ENCODE results near the gene SMPD4. TPM values are rescaled to one million over a fixed set of nuclear protein-coding genes. Genes with fewer than 3 reads are reported as not detected.
A peak's percentile ranks its signal among the peaks of the same experiment; 100 is the strongest.
"Not testable (repeated sequence)": the region's sequence is repeated elsewhere in the genome, so short reads cannot be mapped to it uniquely, and the experiment has no call there.

The SMPD4 gene
- total and polyA plus RNA-seq, 2 donors: 15.6 to 40.8 TPM

- Histone ChIP-seq H3K4me3 (ENCODE audit: low read depth, low read length) (no peak overlapping the region), H3K27ac (ENCODE audit: low read depth) (no peak overlapping the region), H3K4me1 (ENCODE audit: insufficient read depth) (no peaks in the 10 kb centered on the region), H3K36me3 (ENCODE audit: insufficient read depth) (no peaks in the 10 kb centered on the region)
- DNase-seq (ENCODE audit: extremely low spot score): no peak
- 89% methylated on average over 23 of the region's 23 CpGs for WGBS
Measured at GRCh38 chr2:130150181-130151144, 30.9 kb downstream of the SMPD4 start.

DNA sequence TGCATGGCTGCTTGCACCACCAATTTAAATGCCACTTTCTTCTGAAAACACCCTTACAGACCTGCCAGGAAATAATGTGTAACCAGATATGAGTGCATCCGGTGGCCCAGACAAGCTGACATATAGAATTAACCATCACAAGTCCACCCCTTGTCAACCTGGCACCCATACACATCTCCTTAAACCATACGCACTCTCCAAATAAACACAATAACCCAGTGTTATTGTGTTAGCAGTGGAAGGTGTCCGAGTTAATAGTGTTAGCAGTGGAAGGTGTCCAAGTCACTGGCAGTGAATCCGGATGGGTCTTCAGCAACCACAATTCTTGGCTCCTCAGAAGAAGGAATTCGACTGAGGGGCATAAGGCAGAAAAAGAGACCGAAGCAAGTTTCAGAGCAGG is 32.9 kb downstream of the SMPD4 start:
- not testable (repeated sequence) for DNase-seq (ENCODE audit: extremely low spot score); H3K4me1 ChIP-seq (ENCODE audit: insufficient read depth); H3K4me3 ChIP-seq (ENCODE audit: low read depth, low read length); H3K36me3 ChIP-seq (ENCODE audit: insufficient read depth); H3K27ac ChIP-seq (ENCODE audit: low read depth)
- 46% methylated on average over 6 of the region's 6 CpGs for WGBS

DNA sequence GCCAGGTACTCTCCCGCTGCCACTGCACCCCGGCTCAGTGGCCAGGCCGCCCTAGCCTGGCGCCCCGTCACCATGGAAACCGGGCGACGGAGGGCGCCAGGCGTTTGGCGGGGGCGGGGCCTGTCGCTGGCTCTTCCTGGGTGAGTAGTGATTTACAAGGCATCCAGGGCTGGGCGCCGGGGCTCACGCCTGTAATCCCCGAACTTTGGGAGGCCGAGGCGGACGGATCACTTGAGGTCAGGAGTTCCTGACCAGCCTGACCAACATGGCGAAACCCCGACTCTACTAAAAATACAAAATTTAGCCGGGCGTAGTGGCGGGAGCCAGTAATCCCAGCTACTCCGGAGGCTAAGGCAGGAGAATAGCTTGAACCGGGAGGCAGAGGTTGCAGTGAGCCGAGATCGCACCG is 36.4 kb downstream of the SMPD4 start, which contains the start of gene CCDC74B:
Gene CCDC74B (minus strand): TSS at position 107 of the 409 bp plus-strand sequence. CDS start 116 bp downstream, outside the sequence.
- H3K27ac ChIP-seq (ENCODE audit: low read depth); H3K4me1 ChIP-seq (ENCODE audit: insufficient read depth); H3K36me3 ChIP-seq (ENCODE audit: insufficient read depth); DNase-seq (ENCODE audit: extremely low spot score): not testable (repeated sequence)
- WGBS: 3% methylated on average over 29 of the region's 30 CpGs
- peak within 1 kb of the TSS; percentile 14 for H3K4me3 ChIP-seq (ENCODE audit: low read depth, low read length)

DNA sequence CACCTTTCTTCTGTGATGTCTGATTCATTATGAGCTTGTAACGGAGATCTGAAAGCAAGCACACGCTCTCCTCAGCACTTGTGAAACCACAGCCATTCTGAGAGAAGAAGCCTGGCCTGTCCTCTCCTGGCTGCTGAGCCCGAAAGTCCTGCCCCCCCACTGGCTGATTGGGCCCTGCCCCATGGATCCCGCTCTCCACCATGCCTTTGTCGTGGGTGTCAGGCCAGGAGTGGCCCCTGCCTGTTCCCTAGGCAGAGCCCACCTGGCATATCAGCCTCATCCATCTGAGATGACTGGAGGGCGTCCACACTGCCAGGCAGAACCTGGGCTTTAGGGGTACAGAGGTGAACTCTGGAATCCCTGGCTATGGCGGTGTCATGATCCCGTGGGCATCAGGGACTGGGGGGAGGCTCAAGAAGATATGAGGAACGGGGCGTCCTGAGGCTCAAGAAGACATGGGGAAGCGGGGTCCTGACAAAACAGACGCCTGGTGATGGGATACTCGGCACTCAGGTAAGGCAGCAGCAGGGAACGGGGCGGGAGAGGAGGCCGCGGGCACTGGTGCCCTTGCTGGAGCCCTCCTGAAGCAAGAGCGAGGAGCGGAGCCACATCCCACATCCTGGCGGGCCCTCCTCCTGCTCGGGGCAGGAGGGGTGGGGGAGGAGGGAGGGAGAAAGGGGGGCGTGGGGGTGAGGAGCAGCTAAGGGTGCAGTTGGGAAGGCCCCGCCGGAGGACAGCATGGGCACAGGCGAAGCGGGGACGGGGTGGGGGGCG is 37.9 kb downstream of the SMPD4 start:
- H3K27ac ChIP-seq (ENCODE audit: low read depth); DNase-seq (ENCODE audit: extremely low spot score); H3K4me1 ChIP-seq (ENCODE audit: insufficient read depth); H3K36me3 ChIP-seq (ENCODE audit: insufficient read depth): not testable (repeated sequence)
- H3K4me3 ChIP-seq (ENCODE audit: low read depth, low read length): peak overlapping the region; percentile 14
- 41% methylated on average over 22 of the region's 28 CpGs for WGBS

GRCh38 chr2:130142396-130143265 is 38.8 kb downstream of the SMPD4 start:
- not testable (repeated sequence) for DNase-seq (ENCODE audit: extremely low spot score); H3K4me1 ChIP-seq (ENCODE audit: insufficient read depth); H3K4me3 ChIP-seq (ENCODE audit: low read depth, low read length); H3K36me3 ChIP-seq (ENCODE audit: insufficient read depth); H3K27ac ChIP-seq (ENCODE audit: low read depth)
- WGBS: 89% methylated on average over 13 of the region's 13 CpGs

GRCh38 chr2:130141645-130142370 is 39.6 kb downstream of the SMPD4 start:
- not testable (repeated sequence) for H3K27ac ChIP-seq (ENCODE audit: low read depth); H3K36me3 ChIP-seq (ENCODE audit: insufficient read depth); H3K4me3 ChIP-seq (ENCODE audit: low read depth, low read length); DNase-seq (ENCODE audit: extremely low spot score); H3K4me1 ChIP-seq (ENCODE audit: insufficient read depth)
- WGBS: 93% methylated on average over 20 of the region's 22 CpGs

DNA sequence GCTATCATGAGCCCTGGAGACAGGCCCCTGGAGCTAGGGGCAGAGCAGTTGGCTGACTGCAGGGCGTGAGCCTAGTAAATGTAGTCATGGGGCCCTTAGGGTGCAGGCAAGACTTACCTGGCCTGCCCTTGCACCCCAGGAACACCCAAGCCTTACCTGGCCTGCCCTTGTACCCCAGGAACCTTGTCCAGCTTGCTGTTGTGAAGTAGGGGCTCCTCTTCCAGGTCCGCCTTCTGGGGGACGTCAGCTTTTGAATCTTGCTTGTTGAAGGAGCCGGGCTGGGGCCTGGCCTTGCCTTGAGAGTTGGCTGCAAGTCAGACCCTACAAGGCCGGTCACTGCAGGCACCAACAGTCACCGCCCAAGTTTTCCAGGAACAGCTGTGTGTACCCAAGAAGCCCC is 40.4 kb downstream of the SMPD4 start:
- not testable (repeated sequence) for H3K36me3 ChIP-seq (ENCODE audit: insufficient read depth); H3K4me1 ChIP-seq (ENCODE audit: insufficient read depth); H3K27ac ChIP-seq (ENCODE audit: low read depth); H3K4me3 ChIP-seq (ENCODE audit: low read depth, low read length); DNase-seq (ENCODE audit: extremely low spot score)
- 89% methylated on average over 4 of the region's 6 CpGs for WGBS

DNA sequence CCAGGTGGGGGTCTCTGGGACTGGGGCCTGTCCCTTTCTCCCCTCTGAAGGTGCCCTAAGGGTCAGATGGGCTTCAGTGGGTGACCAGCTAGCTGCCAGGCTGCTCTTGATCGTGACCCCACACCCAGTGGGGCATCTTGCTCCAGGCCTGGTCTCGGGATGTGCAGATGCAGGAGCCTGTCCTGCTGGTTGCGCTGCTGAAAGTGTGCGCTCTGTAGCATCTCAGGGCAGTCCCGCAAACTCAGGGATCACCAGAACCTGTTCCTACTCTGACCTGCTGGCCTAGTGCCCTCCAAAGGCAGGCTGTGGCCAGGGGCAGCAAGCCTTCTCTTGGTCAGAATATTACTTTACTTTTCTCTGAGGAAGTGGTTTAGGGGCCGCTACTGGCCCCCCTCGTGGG is 40.9 kb downstream of the SMPD4 start:
- not testable (repeated sequence) for H3K27ac ChIP-seq (ENCODE audit: low read depth); H3K4me3 ChIP-seq (ENCODE audit: low read depth, low read length); DNase-seq (ENCODE audit: extremely low spot score); H3K36me3 ChIP-seq (ENCODE audit: insufficient read depth); H3K4me1 ChIP-seq (ENCODE audit: insufficient read depth)
- WGBS: 91% methylated on average over 7 of the region's 7 CpGs

DNA sequence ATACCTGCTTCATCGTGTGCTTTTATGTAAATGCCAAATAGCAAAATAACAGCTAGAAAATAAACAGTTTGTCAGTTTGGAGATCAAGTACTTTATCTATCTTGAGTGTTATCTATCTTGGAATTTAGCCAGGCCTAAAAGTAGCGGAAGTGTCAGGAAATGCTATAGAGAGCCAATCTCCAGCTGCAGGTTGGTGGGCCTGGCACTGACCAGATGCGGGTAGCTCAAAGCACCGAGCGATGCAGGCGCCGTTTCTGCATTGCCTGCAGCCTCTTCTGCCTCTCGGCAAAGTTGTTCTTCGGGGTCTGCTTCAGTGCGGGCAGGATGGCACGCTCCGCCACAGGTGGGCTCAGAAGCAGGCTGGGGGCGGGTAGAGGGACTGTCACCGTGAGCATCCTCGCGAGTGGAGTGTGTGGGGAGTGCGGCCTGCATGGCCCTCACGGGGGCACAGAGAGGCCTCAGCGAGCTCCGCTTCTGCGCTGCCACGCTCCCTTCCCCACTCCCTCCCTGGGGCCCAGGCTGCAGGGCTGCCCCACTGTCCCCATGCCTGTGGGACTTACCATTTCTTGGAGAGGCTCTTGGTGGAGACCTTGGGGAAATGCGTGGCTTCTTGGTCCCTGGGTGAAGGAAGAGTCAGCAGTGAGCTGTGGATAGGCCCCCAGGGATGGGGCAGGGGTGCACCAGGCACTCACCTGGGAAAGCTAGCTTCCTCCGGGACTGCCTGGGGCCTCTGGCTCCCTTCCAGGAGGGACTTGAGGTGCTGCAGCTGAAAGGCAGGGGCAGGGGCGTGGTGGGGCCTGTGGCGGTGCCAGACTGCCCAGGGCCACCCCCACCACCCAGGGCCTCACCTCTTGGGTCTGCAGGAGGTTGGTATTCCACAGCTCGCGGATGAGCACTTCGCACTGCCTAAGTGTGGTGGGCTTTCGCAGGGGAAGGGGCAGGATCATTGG is 41.8 kb downstream of the SMPD4 start:
- H3K36me3 ChIP-seq (ENCODE audit: insufficient read depth); DNase-seq (ENCODE audit: extremely low spot score); H3K4me3 ChIP-seq (ENCODE audit: low read depth, low read length); H3K4me1 ChIP-seq (ENCODE audit: insufficient read depth); H3K27ac ChIP-seq (ENCODE audit: low read depth): not testable (repeated sequence)
- WGBS: 85% methylated on average over 27 of the region's 30 CpGs

DNA sequence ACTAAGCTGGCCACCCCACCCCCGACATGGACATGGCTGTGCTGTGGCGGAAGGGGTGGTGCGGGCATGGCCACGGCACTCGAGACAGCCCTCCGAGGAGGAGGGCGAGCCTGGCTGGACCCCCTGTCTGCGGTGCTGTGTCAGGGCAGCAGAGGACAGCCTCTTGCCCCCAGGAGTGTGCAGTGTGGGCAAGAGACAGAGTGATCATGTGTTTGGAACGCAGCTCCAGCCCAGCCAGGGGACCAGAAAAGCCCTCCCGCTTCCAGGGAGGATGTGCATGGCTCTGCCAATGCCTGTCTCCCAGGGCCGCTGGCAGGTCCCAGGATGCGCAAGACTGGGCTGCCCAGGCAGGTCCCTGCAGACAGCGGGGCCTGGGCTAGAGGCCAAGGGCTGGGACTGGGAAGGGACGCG is 42.6 kb downstream of the SMPD4 start:
- 73% methylated on average over 15 of the region's 15 CpGs for WGBS
- H3K27ac ChIP-seq (ENCODE audit: low read depth); H3K4me1 ChIP-seq (ENCODE audit: insufficient read depth); DNase-seq (ENCODE audit: extremely low spot score); H3K36me3 ChIP-seq (ENCODE audit: insufficient read depth); H3K4me3 ChIP-seq (ENCODE audit: low read depth, low read length): not testable (repeated sequence)

DNA sequence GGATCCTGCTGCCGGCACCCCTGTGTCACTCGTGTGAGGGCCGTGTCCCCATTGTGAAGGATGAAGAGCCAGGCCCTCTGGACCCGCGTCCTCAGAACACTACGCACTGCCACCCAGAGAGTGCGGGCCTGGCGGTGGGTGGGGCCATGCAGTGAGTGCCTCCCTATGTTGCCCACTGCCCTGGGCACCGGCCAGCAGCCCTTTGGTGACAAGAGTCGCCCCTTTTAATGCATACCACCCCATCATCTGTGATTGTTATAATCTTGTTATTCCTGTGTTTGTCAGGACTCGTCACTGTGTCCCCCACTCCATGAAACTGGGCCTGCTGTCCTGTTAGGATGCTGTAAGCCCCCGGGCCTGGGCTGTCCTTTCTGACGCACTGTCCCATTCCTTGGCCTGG is 43.1 kb downstream of the SMPD4 start:
- 93% methylated on average over 10 of the region's 13 CpGs for WGBS
- not testable (repeated sequence) for DNase-seq (ENCODE audit: extremely low spot score)

DNA sequence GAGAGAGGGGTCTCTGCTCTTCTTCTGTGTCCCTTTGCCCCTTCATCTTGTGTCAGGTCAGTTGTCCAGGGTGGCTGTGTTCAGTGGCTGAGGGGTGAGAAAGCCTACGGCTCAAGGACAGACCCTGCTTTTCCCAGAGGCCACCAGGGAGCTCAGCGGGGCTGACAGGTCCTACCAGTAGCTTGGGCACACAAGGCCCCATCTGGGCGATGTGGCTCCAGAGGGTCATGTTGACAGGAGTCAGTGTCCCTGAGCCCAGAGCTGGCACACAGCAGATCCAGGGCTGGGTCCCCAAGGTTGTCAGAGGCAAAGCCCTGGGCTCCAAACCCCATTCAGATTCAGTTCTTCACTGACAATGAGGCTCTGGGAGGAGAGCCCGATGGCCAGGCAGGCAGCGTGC is 44.3 kb downstream of the SMPD4 start:
- 86% methylated on average over 5 of the region's 5 CpGs for WGBS
- not testable (repeated sequence) for H3K4me3 ChIP-seq (ENCODE audit: low read depth, low read length); DNase-seq (ENCODE audit: extremely low spot score)

More for the DNA sequence above, 43.1 kb downstream of the SMPD4 start:
- H3K4me1 ChIP-seq (ENCODE audit: insufficient read depth); H3K4me3 ChIP-seq (ENCODE audit: low read depth, low read length); H3K36me3 ChIP-seq (ENCODE audit: insufficient read depth); H3K27ac ChIP-seq (ENCODE audit: low read depth): not testable (repeated sequence)

More for the DNA sequence above, 44.3 kb downstream of the SMPD4 start:
- H3K27ac ChIP-seq (ENCODE audit: low read depth); H3K4me1 ChIP-seq (ENCODE audit: insufficient read depth); H3K36me3 ChIP-seq (ENCODE audit: insufficient read depth): not testable (repeated sequence)
